ENCODE measurements around the gene TGFB2.

Gene TGFB2

DNA sequence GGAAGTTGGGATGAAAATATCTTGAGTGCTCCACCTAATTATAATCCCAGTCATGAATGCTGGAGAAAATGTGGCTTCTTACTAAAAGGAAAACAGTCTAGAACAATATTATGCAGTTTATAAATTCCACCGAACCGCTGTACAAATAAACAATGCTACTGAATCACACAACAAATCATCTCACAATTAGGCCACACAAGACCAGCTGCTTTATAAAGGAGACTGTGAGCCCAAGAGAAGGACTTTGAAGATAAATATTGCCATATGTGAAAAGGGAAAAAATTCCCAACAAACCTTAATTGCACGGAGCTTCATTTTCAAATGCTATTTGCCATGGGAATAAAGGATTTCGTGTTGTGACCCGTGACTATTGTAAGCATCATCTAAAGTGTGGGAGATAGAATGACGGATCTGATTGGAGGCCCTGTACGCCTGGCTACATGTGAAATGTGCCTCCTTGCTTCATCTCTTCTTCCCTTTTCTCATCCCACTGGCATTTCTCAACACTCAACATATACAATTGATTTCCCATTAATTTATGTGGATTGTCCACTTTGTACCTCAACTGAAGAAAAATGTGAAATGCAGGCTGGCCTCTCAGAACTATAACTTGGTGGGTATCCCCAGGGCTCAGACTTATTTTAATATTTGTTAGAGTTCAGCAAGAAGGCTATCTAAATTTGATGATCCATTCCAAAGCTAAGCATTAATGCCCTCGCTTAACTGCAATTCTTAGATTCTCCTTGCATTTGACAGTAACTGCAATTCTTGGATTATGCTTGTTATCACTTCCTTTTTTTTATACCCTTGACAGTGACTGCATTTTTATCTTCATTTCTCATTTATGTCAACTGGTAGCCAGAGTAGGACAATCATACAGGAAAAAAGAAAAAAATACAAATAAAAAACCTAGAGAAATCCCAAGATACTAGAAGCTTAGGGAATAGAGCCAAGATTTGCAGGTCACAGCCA is 122.3 kb downstream of the TGFB2 start:
- DNase-seq = no peak

DNA sequence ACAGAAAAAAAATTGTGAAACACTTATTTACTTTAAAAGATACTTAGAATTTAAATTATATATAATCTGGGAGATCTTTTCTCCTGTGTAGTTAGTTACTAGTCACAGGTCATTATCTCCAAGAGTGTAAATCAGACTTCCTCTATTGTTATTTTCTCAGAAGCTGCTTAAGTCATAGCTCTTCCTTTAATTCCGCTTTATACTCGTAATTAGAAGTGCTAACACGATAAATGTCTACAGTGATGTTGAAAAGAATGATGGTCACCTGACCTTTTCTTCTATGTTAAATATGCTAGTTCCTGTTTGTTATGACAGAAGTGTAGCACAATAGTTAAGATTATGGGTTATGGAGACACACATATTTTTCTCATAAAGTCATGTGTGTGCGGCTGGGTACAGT is 123.6 kb downstream of the TGFB2 start:
- no peak for DNase-seq

DNA sequence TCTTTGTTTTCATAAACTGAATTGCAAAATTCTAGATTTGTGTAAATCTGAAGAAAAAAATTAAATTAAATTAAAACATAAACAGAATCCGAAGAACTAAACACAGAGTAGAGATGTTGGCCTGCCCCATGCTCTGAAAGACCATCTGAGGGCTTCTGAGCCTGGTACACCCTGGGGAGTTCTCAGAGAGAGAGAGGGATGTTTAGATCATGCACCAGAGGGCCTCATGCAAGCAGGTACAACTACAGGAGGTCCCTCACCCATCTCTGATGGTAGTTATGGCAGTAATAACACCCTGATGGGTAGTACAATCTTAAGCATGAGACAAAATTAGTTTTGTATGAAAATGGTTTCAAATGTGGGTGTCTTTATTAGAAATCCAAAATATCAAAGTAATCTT is 127.7 kb downstream of the TGFB2 start:
- DNase-seq = no peak

DNA sequence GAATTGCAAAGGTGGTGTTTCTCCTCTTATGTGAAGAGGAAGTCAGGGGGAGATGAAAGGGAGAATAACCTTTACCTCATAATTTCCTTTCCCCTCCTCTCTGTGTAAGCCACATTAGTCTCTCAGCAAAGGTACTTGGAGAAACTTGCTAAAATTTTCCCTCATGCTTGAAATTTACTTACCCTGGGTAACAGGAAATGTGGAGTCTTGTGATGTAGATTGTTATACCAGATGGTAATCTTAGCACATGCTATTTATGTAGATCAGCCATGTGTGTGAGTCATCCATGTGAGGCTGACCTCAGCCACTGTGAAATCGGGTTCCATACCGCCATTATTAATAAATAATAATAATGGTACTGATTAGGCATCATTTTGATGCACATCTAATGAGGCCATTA is 128.4 kb downstream of the TGFB2 start:
- DNase-seq = no peak

DNA sequence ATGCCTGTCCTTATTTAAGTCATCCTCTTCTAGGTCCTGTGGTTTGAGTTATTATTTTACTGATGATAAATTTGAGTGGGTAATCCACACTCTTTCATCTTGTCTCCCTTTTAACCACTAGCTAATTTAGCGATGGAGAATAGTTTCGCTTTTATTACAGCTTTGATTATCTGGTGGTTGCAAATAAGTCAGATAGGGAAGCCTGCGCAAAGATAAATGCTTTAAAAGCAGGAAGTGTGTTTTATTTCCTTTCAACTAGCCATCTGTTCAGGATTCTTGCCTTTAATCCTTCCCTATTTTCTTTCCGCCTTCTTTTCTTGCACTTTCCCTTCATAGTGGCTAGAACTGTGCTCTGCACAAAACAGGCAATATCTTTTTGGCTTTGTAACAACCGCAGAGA is 129.0 kb downstream of the TGFB2 start:
- DNase-seq = no peak

DNA sequence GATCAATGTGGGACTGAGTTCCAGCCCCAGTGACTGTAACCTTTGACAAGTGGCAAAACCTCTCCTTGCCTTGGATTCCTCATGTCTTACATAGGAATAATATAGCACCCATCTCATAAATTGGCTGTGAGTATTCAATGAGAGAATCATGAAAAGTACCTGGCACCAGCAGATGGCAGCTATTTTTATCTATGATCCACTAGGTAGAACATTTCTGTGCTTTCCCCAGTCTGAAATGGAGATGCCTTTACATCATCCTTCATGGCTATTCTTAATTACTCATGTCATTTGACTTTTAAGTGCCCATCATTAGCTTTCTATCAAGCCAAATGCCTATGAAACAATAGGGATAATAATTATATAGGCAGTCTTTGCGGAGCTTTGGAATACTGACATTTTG is 130.1 kb downstream of the TGFB2 start:
- DNase-seq = no peak

DNA sequence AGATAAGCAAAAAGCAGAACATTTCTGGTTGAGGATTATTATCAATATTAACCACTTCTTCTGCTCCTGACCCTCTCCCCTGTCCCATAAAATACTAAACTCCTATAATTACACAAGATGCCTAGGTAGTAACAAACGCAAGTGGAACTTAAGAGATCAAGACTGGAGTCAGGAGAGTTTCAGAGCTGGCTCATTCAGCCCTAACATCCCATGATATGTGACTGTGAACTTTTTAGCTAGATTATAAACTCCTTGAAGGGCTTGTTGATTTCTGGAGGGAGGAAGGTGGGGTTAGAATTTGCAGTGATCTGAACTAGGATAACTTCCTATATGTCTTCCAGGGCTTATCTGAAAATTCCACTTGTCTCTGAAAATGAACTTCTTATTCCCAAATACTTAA is 130.6 kb downstream of the TGFB2 start:
- DNase-seq = no peak

DNA sequence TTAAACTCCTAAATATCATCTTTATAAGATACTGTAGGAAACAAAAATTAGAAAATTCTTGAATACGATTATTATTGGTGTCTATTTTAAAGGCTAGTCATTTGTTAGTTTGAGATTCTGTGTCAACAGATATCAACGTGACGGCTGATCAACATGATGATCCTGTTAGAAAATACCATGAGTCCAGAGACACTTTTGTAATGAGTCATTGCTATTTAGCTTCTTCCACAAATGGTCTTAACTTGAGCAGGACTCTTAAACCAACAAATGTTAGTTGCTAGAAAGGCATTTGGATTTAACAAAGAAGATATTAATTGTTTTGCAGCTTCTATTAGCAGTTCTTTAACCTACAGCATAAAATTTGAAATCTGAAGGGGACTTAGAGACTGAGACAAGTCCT is 131.2 kb downstream of the TGFB2 start:
- no peak for DNase-seq

DNA sequence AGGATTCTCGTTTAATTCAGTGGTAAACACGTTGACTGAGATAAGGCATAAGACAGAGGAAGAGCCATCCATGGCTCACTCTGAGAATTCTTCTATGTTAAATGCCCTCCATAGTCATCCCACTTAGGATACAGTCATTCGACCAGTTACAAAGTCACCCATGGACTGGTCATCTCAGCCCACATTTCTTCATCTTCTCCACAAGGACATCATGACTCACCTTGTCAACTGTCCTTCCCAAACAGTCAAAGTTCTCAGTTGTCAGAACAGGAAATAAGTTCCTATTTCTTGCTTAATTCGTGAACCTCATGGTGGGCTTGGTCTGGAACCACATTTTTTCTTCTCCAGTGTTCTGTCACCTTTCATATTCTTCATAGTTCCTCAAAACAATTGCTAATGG is 133.2 kb downstream of the TGFB2 start:
- DNase-seq = no peak

DNA sequence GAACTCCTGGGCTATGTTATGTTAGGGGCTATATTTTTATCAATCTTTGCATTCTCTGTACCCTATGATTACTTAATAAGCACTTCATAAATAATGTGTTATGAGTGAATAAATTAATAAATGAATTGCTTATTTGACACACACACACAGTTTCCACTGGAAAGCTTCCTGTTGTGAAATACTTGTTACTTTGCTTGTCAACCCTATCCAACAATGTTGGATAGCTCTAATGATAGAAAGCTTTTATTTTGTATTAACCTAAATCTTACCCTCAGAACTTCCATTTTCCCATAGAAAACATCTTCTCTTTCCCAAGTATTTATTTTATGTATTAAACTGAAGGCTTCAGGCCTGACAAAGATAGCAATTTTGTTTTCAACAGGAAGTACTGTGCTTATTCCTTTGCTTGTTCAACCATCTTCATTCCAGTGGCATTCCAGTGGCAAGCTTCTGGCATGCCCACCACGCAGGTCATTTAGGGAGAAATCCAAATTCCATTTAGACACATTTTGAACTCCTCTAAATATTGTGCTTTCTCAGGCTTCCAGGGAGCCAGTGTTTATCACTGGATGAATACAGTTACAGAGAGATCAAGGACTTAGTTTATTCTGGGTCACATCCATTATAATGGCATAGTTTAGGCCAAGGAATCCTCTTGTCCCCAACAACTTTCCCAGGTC is 134.4 kb downstream of the TGFB2 start:
- no peak for DNase-seq

DNA sequence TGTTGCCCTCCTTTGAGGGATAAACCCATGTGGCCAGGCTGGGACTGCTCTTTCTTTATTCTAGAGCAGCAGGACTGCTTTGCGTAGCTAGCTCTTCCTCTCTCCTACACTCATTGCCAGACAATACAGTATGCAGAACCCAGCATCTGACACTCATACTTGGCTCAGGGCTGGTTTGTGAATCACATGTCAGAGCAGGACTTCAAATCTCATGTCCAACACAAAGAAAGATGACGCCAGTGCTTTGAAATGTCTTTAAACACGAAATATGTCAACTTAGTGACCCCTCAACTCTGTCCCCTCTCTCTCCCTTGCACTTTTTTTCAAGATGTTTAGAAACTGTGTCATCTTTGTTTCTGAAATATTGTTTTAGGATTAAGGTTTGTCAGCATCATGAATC is 135.0 kb downstream of the TGFB2 start:
- DNase-seq = no peak

DNA sequence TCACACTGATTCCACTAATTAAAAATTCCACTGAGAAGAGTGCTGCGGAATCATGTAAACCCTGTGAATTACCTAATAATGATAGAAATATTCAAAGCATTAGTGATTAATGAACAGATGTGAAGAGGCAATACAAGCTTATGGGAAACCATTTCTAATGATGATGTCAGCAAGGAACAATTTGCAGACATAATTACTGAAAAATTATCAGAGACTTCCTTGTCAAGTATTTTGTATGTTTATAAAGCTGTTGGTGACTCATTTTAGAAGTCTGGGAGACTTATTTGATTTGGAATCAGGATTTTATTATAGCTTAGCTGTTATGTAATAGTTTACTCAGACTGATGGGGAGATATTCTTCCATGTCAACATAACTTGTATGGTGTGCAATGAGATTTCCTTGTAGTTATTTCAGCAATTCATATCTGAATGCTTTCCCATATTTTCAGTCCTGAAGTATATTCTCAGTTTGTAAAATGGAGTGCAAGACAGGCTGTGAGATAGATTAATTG is 135.5 kb downstream of the TGFB2 start:
- no peak for DNase-seq

DNA sequence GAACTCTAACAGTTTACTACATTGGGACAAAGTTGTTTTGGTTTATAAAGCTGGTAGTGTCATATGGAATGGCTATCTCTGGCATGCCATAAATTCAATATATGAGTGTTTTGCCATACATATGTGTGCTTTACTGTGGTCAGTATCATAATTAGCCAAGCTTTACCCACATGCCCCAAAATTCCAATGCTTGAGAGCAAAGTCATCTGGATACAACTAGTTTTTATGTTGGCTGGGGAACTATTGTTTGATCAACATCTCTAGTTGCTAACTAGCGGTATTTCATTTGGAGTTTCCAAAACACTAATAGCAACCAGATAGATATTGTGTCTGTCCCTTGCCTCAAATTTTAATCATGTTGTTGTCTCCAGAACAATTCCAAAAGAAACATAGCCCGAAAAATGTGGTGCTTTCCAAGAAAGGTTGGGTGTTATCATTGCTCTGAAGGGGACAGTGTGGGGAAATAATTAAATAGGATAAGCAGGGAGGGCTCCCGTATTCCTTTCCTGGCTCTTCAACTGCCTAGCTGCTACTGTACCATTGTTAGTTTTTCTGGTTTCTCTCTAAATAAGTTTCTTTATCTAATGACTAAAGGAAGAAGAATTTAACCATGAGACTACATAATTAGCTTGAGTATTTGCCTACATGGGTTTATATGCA is 136.1 kb downstream of the TGFB2 start:
- no peak for DNase-seq

DNA sequence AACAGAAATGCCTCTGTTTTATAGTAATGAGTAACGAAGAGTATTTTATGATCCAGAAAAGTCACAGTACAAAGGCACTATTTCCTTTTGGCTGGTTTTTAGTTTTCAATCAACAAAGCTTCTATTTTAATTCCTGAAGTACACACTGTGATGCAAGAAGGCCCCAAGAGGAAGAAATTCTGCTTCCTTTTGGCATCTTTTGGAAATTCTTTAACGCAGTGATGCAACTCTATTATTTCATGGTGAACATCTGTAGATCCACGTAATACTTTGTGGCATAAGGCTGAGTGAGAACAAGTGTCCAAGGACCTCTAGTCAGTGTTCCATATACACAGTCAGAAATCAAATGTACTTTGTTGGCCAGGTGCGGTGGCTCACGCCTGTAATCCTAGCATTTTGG is 137.5 kb downstream of the TGFB2 start:
- no peak for DNase-seq

DNA sequence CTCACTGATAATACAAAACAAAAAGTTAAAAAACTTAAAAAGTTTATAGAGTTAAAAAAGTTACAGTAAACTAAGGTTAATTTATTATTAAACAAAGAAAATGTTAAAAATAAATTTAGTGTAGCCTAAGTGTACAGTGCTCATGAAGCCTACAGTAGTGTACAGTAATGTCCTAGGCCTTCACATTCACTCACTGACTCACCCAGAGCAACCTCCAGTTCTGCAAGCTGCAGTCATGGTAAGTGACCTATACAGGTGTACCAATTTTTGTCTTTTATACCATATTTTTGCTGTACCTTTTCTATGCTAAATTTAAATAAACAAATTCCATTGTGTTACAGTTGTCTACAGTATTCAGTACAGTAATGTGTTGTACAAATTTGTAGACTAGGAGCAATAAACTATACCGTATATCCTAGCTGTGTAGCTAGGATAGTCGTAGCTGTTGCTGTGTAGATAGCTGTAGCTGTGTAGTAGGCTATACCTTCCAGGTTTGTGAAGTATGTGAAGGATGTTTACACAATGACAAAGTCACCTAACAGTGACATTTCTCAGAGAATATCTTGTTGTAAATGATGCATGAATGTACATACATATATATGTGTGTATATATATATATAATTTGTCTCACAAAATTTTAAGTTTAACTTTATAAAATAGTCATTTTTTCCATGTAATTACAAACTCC is 140.2 kb downstream of the TGFB2 start:
- DNase-seq = no peak

DNA sequence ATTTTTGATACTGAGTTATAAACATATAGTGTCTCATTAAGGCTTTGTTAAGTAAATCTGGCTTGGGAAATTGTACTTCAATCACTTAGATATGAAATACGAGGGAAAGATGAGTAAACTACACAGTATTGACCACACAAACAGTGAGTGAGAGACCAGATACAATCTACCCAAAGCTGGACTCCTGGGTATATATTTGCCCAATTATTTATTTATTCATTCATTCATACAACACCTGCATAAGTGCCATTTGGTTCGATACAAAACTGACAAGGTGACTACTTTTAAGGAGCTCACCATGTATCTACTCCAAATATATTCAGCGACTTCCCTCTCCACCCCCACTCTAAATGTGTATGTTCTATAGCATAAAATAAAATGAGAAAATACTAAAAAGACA is 143.4 kb downstream of the TGFB2 start:
- no peak for DNase-seq

DNA sequence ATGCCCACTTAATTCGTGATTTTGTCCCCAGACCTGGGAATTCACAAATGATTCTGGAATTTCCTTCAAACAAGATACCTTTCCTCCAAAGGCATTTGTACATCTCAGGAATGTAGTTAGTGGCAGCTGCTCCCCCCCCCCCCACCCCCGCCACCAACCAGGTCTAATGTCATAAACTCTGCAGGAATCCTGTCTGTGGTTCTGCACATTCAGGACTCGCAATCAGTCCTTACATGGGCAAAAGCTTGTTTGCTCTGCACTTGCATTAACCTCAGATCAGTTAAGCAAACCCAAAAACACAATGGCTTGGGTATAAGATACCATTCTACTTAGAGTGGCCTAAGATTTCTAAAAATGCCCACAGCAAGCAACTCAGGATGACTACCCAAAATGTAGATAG is 143.8 kb downstream of the TGFB2 start:
- DNase-seq = no peak

DNA sequence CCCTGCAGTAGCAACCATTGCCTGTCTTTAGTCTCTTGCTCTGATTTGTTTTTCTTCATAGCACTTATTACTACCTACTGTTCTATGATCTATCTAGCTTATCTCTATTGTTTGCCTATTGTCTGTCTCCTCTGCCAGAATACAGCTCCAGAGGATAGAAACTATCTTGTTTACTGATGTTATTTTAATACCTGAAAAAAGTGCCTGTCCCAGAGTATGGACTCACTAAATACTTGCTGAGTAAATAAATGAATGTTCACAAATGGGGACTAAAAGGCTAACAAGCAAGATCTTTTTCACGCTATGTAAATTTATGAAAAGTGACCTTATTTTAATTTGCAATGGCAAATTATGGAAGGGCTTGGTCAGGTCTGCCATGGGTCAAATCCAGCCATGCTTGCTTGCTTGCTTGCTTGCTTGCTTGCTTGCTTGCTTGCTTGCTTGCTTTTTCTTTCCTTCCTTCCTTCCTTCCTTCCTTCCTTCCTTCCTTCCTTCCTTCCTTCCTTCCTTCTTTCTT is 145.3 kb downstream of the TGFB2 start:
- DNase-seq = no peak

DNA sequence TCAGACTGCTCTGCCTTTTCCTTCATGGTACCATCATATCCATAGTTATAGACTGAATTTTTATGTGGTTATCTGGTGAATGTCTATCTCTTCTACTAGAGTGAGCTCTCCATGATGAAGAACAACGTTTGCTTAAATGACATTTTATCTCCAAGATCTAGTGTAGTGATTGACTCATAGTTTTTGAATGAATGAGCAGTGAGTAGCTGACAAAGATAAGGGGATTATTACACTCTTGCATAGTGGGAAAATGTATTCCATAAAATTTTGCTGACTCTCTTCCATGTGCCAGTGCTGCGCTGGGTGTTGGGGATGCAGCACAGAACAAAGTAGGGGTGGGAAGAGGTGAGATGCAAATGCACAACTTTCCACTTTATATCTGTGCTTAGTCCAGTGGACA is 147.7 kb downstream of the TGFB2 start:
- no peak for DNase-seq

DNA sequence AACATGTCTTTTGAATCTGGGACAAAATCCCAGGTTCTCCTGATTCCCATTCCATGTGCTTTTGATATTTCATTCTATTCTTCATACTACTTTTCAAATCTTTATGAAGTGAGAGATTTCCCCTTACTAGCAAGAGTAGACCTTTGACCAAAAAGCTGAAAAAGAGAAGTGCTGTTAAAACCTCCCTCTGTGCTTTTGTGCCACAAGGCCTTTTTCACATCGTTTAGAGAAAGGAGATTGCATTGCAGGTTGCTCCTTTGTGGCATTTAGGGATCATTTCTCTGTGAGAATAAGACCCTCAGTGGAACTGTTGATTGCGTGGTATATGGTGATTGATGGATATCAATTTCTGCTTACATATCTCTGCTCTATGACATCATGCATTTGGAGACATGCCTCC is 148.8 kb downstream of the TGFB2 start:
- DNase-seq = no peak
